Breast epithelium (tissue), 4 donors: Measurements from ENCODE around the gene BARHL1. TPM values are rescaled to one million over a fixed set of nuclear protein-coding genes. Genes with fewer than 3 reads are reported as not detected.

Experiments
- DNase-seq, 2 donors: peaks; one replicate each; pipeline ENCODE4 v3.0.0-alpha.2; 2019; ENCODE audit warnings: low spot score in 2 of 2
- H3K27ac ChIP-seq, 2 donors: fragments of 200-600 bp; sonication (generic) in 1 of 2; one replicate each; pipeline ENCODE4 v1.5.1; 2016 to 2019; ENCODE audit warnings: mild to moderate bottlenecking in 1 of 2
- H3K27me3 ChIP-seq, 2 donors: fragments of 200-600 bp; sonication (generic) in 1 of 2; one replicate each; pipeline versions ENCODE4 v1.5.1 to v1.6.0; 2017 to 2019; ENCODE audit warnings: control low read depth in 1 of 2, mild to moderate bottlenecking in 1 of 2
- H3K36me3 ChIP-seq: fragments of 200-600 bp; one replicate; pipeline ENCODE4 v1.5.1; 2019
- H3K4me1 ChIP-seq, 2 donors: fragments of 200-600 bp; sonication (generic); one replicate each; pipeline ENCODE4 v1.5.1; 2016 to 2019; ENCODE audit warnings: control low read depth in 1 of 2
- H3K4me3 ChIP-seq, 3 donors: fragments of 200-600 bp; sonication (generic); 1 replicate in 2 of 3; 2 replicates in 1 of 3; pipeline ENCODE4 v1.5.1; 2016 to 2019; ENCODE audit warnings: mild to moderate bottlenecking in 3 of 3, moderate library complexity in 2 of 3
- H3K9me3 ChIP-seq, 2 donors: fragments of 200-600 bp; sonication (generic) in 1 of 2; one replicate each; pipeline ENCODE4 v1.5.1; 2016 to 2019; ENCODE audit warnings: control low read depth in 1 of 2
- CTCF ChIP-seq, 3 donors: fragments of 450-650 bp; IDR thresholded peaks; one replicate each; pipeline ENCODE4 v1.5.1; 2016 to 2017; ENCODE audit warnings: antibody characterized with exemption in 3 of 3, mild to moderate bottlenecking in 3 of 3, moderate library complexity in 3 of 3
- POLR2A ChIP-seq: fragments of 450-650 bp; IDR thresholded peaks from one replicate; pipeline ENCODE4 v1.6.1; 2016; ENCODE audit warnings: antibody characterized with exemption, mild to moderate bottlenecking, moderate library complexity
- POLR2AphosphoS5 ChIP-seq, 3 donors: sonication (generic); formaldehyde crosslinking; IDR thresholded peaks; one replicate each; pipeline ENCODE4 v1.6.1; 2017; ENCODE audit warnings: antibody characterized with exemption in 3 of 3
- intact Hi-C: fragments of 100-400 bp; cut with DNase I; formaldehyde crosslinking; loops from one replicate; pipeline ENCODE4 v1.15.1; 2023; ENCODE audit warnings: low total_unique reads
- total RNA-seq, 3 donors: library from RNA; depleted of rRNA; stranded (reverse); fragments of >200 nt; gene quantifications; one replicate each; pipeline ENCODE4 v1.1.0, GENCODE V29; 2016

The BARHL1 gene
- total RNA-seq, 3 donors from 2014 or later, result not detected

GRCh38 chr9:132632413-132633129, 50.2 kb downstream of the BARHL1 start:
- no peaks in the 10 kb centered on the region for H3K9me3 ChIP-seq
- no peak for DNase-seq
- no peaks in the 10 kb centered on the region for H3K27me3 ChIP-seq
- H3K4me1 ChIP-seq, result no peaks in the 10 kb centered on the region
- no peak overlapping the region for H3K4me3 ChIP-seq
- TF ChIP-seq POLR2A (no peak), CTCF (IDR thresholded peaks at IDR 0.05) (no peak), POLR2AphosphoS5 (IDR thresholded peaks at IDR 0.05) (no peak)
- H3K36me3 ChIP-seq, result peaks cover 17% of the 10 kb centered on the region
- H3K27ac ChIP-seq, result no peak overlapping the region
- intact Hi-C loops, result loop anchor here (10.0 kb wide), 1 partner anchor 218 kb away; the partner anchor contains the start of gene CFAP77

GRCh38 chr9:132634327-132634726, 51.9 kb downstream of the BARHL1 start:
- H3K27ac ChIP-seq, result no peak overlapping the region
- intact Hi-C loops, result loop anchor here (10.0 kb wide), 1 partner anchor 220 kb away; the partner anchor contains the start of gene CFAP77
- H3K36me3 ChIP-seq, result peaks cover 9% of the 10 kb centered on the region
- TF ChIP-seq CTCF (IDR thresholded peaks at IDR 0.05) (no peak), POLR2A (no peak), POLR2AphosphoS5 (IDR thresholded peaks at IDR 0.05) (no peak)
- no peaks in the 10 kb centered on the region for H3K27me3 ChIP-seq
- H3K4me3 ChIP-seq, result no peak overlapping the region
- H3K4me1 ChIP-seq, result no peaks in the 10 kb centered on the region
- DNase-seq, result no peak
- H3K9me3 ChIP-seq, result no peaks in the 10 kb centered on the region

GRCh38 chr9:132637351-132637750, 54.9 kb downstream of the BARHL1 start:
- Histone ChIP-seq H3K4me3 (no peak overlapping the region), H3K36me3 (no peaks in the 10 kb centered on the region), H3K4me1 (peaks cover 0 to 4% of the 10 kb centered on the region in 2 donors), H3K27ac (peak overlapping the region; percentile 65 to 73), H3K9me3 (no peaks in the 10 kb centered on the region), H3K27me3 (no peaks in the 10 kb centered on the region)
- no peak for DNase-seq
- intact Hi-C loops, result loop anchor here (10.0 kb wide), 1 partner anchor 223 kb away; the partner anchor contains the start of gene CFAP77
- TF ChIP-seq POLR2A, result no peak

- Histone ChIP-seq H3K9me3 (no peaks in the 10 kb centered on the region), H3K4me1 (peaks cover 0 to 4% of the 10 kb centered on the region in 2 donors), H3K36me3 (no peaks in the 10 kb centered on the region), H3K4me3 (no peak overlapping the region), H3K27ac (peak overlapping the region in 1 of 2 donors; percentile 73), H3K27me3 (no peaks in the 10 kb centered on the region)
- DNase-seq, result no peak
- no peak for TF ChIP-seq POLR2AphosphoS5 (IDR thresholded peaks at IDR 0.05)
- no peak for TF ChIP-seq POLR2A
- TF ChIP-seq CTCF (IDR thresholded peaks at IDR 0.05), result no peak
- intact Hi-C loops, result loop anchor here (10.0 kb wide), 1 partner anchor 223 kb away; the partner anchor contains the start of gene CFAP77
Observed at GRCh38 chr9:132637801-132638200, 55.4 kb downstream of the BARHL1 start.

DNA sequence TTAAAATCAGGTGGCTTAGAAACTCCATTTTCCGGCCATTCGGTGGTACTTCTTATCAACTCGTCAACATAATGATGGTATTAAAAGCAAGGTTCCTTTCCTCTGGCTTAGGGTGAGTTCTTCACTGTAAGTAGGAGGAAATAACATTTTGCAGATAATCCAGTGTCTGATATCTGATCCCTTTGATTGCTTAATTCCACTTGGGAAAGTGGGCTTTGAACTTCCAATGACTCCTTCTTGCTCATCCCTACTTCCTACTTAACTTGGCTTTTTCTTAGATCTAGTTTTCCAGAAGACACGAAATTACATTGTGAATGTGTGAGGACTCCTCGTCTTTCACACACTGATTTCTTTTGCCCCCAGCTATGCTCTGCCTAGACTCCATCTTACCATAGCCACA, 55.8 kb downstream of the BARHL1 start:
- DNase-seq, result no peak
- peaks cover 0 to 4% of the 10 kb centered on the region in 2 donors for H3K4me1 ChIP-seq
- no peaks in the 10 kb centered on the region for H3K9me3 ChIP-seq
- intact Hi-C loops, result loop anchor here (10.0 kb wide), 1 partner anchor 223 kb away; the partner anchor contains the start of gene CFAP77
- no peaks in the 10 kb centered on the region for H3K36me3 ChIP-seq
- H3K27ac ChIP-seq, result peak overlapping the region; percentile 60 to 73
- H3K27me3 ChIP-seq, result no peaks in the 10 kb centered on the region
- TF ChIP-seq CTCF (IDR thresholded peaks at IDR 0.05), result no peak
- TF ChIP-seq POLR2AphosphoS5 (IDR thresholded peaks at IDR 0.05), result no peak
- no peak for TF ChIP-seq POLR2A
- H3K4me3 ChIP-seq, result no peak overlapping the region
